Muscle of leg (tissue), 11 donors: Measurements from ENCODE around the gene WWOX. TPM values are rescaled to one million over a fixed set of nuclear protein-coding genes. Genes with fewer than 3 reads are reported as not detected.
A peak's percentile ranks its signal among the peaks of the same experiment; 100 is the strongest.

Source experiments
- DNase-seq: peaks from one replicate; pipeline ENCODE4 v3.0.0; 2013
- H3K27ac ChIP-seq: one replicate; pipeline ENCODE4 v1.5.1; 2013; ENCODE audit warnings: mild to moderate bottlenecking, low read length, control low read depth
- H3K27me3 ChIP-seq: one replicate; pipeline ENCODE4 v1.6.1; 2013; ENCODE audit warnings: low read length; ENCODE audit not compliant: control insufficient read depth, insufficient read depth
- H3K36me3 ChIP-seq: one replicate; pipeline ENCODE4 v1.6.1; 2013; ENCODE audit warnings: low read length; ENCODE audit not compliant: control insufficient read depth, insufficient read depth
- H3K4me1 ChIP-seq: one replicate; pipeline ENCODE4 v1.6.1; 2013; ENCODE audit warnings: low read length; ENCODE audit not compliant: control insufficient read depth, insufficient read depth
- H3K4me3 ChIP-seq: one replicate; pipeline ENCODE4 v1.5.1; 2013; ENCODE audit warnings: low read length, control low read depth
- H3K9me3 ChIP-seq: replicated peaks from 2 replicates; pipeline ENCODE4 v1.6.1; 2013; ENCODE audit warnings: low read depth, low read length; ENCODE audit not compliant: control insufficient read depth
- WGBS: methylation state at CpG from one replicate; pipeline ENCODE4 v1.1.5; 2013; ENCODE audit warnings: missing lambda C conversion rate; ENCODE audit not compliant: insufficient coverage; 5-methylcytosine and 5-hydroxymethylcytosine counted together
- polyA plus RNA-seq, 8 donors: library from polyadenylated mRNA; unstranded; fragments of 120-200 nt; gene quantifications; one replicate each; pipeline versions ENCODE4 v1.2.1 to v1.2.3, GENCODE V29; 2013; ENCODE audit warnings: inconsistent platforms in 1 of 8, low replicate concordance in 1 of 8; ENCODE audit not compliant: insufficient read length in 8 of 8, insufficient read depth in 1 of 8
- total RNA-seq: library from RNA; stranded (reverse); fragments of 120-200 nt; gene quantifications from one replicate; pipeline ENCODE4 v1.2.4, GENCODE V29; 2013

WWOX gene
- total and polyA plus RNA-seq, 9 donors = 8.1 to 15.8 (median 12.2) TPM

GRCh38 chr16:78650339-78651074 lies 551.1 kb downstream of the WWOX start:
- Histone ChIP-seq H3K27me3 (no peaks in the 10 kb centered on the region), H3K9me3 (peaks cover 2% of the 10 kb centered on the region)
- 89% methylated on average over 3 of the region's 8 CpGs for WGBS

GRCh38 chr16:78654929-78655328 lies 555.5 kb downstream of the WWOX start:
- no peak for DNase-seq
- H3K27ac ChIP-seq = no peak overlapping the region
- H3K9me3 ChIP-seq = no peaks in the 10 kb centered on the region
- H3K36me3 ChIP-seq = no peaks in the 10 kb centered on the region
- no peak overlapping the region for H3K4me3 ChIP-seq
- no peaks in the 10 kb centered on the region for H3K27me3 ChIP-seq
- peaks cover under 1% of the 10 kb centered on the region for H3K4me1 ChIP-seq
- WGBS = 69% methylated on average over 2 of the region's 8 CpGs

More at GRCh38 chr16:78650339-78651074, 551.1 kb downstream of the WWOX start:
- Histone ChIP-seq H3K4me3 (no peak overlapping the region), H3K4me1 (peaks cover 9% of the 10 kb centered on the region), H3K27ac (no peak overlapping the region), H3K36me3 (no peaks in the 10 kb centered on the region)
- DNase-seq = no peak

DNA sequence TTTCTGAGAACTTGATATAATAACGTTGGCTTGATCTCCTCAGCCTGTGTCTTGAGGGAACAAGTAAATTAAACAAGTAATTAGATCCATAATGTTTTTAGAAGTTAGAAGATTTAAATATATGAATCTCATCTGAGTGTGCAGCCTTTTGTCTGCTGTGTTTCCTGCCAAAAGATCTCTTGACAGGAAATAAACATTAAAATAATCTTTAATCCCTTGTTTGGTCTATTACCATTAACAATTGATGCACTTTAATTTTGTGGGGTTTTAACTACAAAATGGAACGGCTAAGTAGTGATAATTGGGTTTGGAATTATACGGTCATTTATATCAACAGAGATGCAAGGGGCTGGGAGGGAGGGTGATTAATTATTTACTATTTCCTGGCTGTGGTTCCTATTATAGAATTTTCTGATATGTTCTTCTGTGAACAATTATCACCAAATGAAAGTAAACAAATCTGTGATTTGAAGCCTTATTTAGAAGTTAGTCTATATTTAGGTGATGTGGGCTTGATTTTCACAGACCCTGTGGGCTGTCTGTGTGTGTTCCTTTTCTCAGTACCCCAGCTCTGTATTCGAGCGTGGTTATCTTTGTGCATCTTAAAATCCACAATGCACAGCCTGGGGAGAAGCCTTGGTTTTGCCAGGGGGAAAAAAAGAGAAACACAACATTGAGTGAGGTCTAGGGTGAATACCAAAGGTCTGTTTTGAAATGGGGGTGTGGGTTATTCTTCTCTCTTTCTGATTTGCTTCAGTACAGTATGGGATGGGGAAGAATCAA lies 556.1 kb downstream of the WWOX start:
- no peak for DNase-seq
- Histone ChIP-seq H3K27ac (no peak overlapping the region), H3K36me3 (no peaks in the 10 kb centered on the region), H3K4me3 (no peak overlapping the region), H3K27me3 (no peaks in the 10 kb centered on the region), H3K9me3 (no peaks in the 10 kb centered on the region), H3K4me1 (peaks cover 5% of the 10 kb centered on the region)
- WGBS = no CpG with 5 or more reads among the region's 5 CpGs

- Histone ChIP-seq H3K4me3 (no peak overlapping the region), H3K4me1 (peaks cover 8% of the 10 kb centered on the region), H3K9me3 (no peaks in the 10 kb centered on the region), H3K36me3 (no peaks in the 10 kb centered on the region), H3K27me3 (no peaks in the 10 kb centered on the region), H3K27ac (no peak overlapping the region)
- 85% methylated on average over 9 of the region's 10 CpGs for WGBS
- no peak for DNase-seq
Measured at GRCh38 chr16:78656887-78657286, 557.4 kb downstream of the WWOX start.

DNA sequence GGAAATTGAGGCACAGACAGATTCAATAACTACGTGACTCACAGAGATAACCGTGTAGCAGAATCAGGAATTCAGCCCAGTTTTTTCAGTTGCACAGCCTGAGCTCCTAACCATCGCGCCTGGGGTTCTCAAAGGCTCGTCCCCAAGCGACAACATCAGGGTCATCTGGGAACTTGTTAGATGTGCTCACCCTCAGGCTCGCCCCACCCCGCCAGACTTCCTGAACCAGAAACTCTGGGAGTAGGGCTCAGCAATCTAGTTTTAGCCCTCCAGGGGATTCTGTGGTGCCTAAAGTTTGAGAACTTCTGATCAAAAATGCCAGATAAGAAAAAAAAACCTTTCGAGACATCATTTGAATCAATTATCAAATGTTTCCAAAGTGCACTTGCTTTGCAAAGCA lies 559.8 kb downstream of the WWOX start:
- H3K36me3 ChIP-seq = no peaks in the 10 kb centered on the region
- WGBS = 78% methylated on average over 7 of the region's 9 CpGs

DNA sequence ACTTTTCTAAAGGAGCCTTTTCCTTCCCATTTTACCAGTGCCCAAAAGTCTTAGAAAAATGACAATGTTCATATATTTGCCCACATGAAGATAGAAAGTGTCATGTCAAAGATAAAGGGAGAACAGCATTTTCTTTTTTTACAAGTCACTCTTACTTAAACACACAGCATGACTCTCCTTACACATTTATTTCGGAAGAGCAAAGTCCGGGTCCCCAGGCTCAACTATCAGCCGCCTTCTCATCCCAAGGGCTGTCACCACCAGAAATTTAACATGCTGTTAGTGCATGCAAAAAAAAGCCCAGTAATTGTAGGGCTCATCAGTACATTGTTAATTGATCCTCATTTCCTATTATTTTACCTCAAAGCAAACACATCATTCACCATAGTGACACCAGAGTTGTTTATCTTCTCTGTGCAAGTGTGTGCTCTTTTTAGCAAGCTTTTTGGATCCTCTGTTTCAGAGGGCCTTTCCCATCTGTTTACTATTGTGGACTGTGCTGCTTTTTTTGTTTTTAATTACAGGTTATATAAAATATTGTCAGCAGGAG lies 560.3 kb downstream of the WWOX start:
- peaks cover 8% of the 10 kb centered on the region for H3K4me1 ChIP-seq
- H3K9me3 ChIP-seq = no peaks in the 10 kb centered on the region
- no CpG with 5 or more reads among the region's 3 CpGs for WGBS
- DNase-seq = no peak
- no peak overlapping the region for H3K4me3 ChIP-seq
- no peaks in the 10 kb centered on the region for H3K36me3 ChIP-seq
- H3K27ac ChIP-seq = no peak overlapping the region
- no peaks in the 10 kb centered on the region for H3K27me3 ChIP-seq

More for the DNA sequence above, 559.8 kb downstream of the WWOX start:
- H3K9me3 ChIP-seq = no peaks in the 10 kb centered on the region
- no peak for DNase-seq
- H3K27ac ChIP-seq = no peak overlapping the region
- no peak overlapping the region for H3K4me3 ChIP-seq
- H3K4me1 ChIP-seq = peaks cover 8% of the 10 kb centered on the region
- no peaks in the 10 kb centered on the region for H3K27me3 ChIP-seq

GRCh38 chr16:78660795-78661194 lies 561.3 kb downstream of the WWOX start:
- peak overlapping the region; percentile 42 for H3K27ac ChIP-seq
- H3K36me3 ChIP-seq = no peaks in the 10 kb centered on the region
- no peaks in the 10 kb centered on the region for H3K9me3 ChIP-seq
- no peak for DNase-seq
- H3K27me3 ChIP-seq = no peaks in the 10 kb centered on the region
- peaks cover 10% of the 10 kb centered on the region for H3K4me1 ChIP-seq
- WGBS = no CpG with 5 or more reads among the region's 1 CpG
- no peak overlapping the region for H3K4me3 ChIP-seq

DNA sequence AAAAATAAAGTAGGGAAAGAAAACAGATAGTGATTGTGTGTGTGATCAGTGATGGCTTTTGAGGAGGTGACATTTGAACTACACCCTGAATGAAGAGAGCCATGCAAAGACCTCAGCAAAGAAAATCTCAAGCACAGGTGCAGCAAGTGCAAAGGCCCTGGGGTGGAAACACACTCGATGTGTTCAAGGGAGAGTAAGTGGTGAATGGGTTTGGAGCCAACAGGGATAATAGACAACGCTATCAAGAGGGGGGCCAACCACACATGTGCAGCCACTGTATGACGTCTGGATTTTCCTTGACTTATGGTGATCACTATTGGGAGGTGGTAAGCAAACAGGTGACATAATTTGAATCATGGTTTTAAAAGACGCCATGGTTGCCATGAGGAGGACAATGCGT lies 564.2 kb downstream of the WWOX start:
- peaks cover 10% of the 10 kb centered on the region for H3K4me1 ChIP-seq
- H3K36me3 ChIP-seq = no peaks in the 10 kb centered on the region
- DNase-seq = no peak
- H3K27ac ChIP-seq = no peak overlapping the region
- no peaks in the 10 kb centered on the region for H3K27me3 ChIP-seq
- no peak overlapping the region for H3K4me3 ChIP-seq
- WGBS = 91% methylated on average over 5 of the region's 5 CpGs
- no peaks in the 10 kb centered on the region for H3K9me3 ChIP-seq

DNA sequence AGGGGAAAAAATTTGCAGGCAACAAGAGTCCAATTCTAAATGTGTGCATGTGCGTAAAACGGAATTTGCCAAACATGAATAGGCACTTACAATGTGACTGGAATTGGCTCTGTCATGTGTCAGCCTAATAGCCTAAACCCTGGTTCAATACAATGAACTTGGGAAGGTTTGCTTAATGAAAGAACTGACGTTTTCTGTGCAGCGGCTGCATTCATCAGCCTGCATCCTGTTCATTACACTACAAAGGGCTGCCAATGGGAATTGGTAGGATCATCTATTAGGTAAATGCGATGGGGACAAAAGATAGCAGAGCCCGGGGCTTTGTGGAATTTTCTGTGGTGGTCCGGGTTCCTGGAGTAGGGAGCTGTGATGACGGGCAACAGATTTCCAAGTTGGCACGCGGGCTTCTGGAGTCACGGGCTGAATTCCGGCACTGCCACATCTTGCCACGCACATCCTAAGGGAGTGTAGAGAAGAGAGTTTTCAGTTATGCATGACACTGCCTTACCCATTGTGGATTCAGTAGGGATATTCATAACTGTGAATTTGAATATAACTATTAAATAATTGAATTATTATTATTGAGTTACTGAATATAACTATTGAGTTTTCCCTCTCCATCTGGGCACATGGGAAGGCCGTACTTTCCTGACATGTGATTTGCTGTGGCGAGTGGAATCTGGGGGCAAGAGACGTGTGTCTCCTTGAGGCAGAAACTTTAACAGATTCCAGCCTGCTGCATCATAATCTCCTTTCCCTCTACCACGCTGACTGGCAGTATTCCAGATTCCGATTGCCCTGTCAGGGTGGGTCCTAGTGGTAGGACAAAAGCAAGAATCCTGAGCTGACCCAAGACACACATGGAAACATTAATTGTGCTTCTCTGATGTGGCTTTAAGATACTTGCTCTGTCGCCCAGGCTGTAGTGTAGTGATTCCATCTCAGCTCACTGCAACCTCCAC lies 565.6 kb downstream of the WWOX start:
- 84% methylated on average over 7 of the region's 19 CpGs for WGBS
- Histone ChIP-seq H3K27ac (no peak overlapping the region), H3K4me1 (peaks cover 17% of the 10 kb centered on the region), H3K27me3 (no peaks in the 10 kb centered on the region), H3K9me3 (no peaks in the 10 kb centered on the region), H3K4me3 (no peak overlapping the region), H3K36me3 (no peaks in the 10 kb centered on the region)
- no peak for DNase-seq
